GM18508 (cell line): ENCODE data around the gene ASF1B.
"Not testable (repeated sequence)": the region's sequence is repeated elsewhere in the genome, so short reads cannot be mapped to it uniquely, and the experiment has no call there.

ENCODE experiments used
- ATAC-seq: cut with Tn5 transposase; IDR thresholded peaks from one replicate; pipeline ENCODE4 v1.9.1; 2021; ENCODE audit warnings: moderate number of reproducible peaks; ENCODE audit not compliant: insufficient read depth, unreplicated experiment

The ASF1B gene

DNA sequence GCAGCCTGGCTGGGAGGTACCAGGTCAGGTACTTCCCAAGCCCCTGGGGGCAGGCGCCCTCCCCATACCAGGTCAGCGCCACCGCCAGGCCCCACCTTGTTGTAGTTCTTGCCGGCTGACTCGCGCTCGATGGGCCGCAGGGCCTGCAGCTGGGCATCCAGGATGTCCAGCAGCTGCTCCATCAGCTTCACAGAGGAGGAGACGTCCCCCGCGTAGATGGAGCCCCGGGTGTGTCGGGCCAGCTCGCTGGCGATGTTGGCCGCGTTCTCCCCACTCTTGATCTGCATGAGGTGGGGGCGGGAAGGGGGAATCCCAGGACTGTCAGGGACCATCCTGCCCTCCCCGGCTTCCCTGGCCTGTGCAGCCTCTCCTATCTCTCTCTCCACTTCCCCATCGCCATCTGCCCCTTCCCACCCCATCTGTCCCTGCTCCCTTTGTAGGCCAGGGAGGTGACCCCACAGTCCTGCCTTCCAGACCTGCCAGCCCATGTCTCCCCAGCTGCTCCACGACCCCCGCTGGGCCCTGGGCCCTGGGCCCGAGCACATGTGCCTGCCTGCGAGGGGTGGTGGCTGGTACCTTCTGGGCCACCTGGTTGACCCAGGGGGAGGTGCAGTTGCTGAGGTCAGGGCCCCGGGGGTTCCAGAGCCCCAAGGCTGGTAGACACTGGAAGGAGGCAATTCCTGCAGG, 23.8 kb upstream of the ASF1B start:
- no peak for ATAC-seq

DNA sequence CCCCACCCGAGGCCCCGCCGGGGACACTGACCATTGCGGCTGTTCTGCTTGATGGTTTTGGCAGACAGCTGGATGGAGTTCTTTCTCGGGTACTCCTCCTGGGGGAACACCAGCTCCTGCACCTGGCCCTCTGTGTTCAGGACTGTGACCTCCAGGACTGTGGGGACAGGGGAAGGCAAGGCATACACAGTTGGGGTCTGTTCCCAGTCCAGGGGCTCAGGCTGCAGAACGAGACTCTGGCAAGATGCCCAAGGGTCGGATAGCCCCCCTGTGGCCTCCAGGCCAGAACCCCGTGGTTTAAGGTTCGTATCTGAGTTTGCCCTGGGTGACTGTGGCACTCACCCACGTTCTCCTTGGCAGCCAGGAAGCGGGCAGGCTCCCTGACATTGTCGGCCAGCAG, 22.7 kb upstream of the ASF1B start:
- ATAC-seq, result no peak

DNA sequence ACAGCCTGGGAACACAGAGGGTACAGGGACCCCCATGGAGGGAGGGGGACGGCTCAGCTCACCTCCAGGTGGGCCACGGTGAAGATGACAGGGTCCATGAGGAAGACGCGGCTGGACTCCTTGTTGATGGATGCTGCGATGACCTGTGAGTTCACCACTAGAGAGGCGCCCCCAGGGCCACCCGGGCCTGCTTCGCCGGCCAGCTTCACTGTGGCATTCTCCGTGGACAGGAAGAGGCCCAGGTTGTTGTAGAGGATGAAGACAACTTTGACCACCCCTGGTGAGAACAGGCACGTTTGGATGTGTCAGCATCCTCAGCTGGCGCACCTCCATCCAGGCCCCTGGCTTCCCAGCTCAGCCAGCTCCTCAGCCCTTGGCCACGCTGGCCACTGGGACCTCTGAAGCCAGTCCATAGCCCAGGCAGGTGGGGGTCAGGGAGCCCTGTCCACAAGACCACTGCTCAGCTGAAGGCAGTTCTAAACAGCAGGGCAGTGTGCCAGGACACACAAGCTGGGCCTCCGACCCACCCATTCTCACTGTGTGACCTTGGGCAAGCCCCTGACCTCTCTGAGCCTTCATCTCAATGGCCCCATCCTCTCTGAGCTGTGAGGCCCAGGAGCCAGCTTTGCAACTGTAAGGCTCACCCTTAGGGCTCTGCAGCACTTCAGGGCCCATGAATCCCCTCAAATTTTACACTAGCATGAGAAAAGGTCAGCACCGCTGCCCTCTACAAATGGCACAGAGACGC, 22.1 kb upstream of the ASF1B start:
- ATAC-seq, result no peak

DNA sequence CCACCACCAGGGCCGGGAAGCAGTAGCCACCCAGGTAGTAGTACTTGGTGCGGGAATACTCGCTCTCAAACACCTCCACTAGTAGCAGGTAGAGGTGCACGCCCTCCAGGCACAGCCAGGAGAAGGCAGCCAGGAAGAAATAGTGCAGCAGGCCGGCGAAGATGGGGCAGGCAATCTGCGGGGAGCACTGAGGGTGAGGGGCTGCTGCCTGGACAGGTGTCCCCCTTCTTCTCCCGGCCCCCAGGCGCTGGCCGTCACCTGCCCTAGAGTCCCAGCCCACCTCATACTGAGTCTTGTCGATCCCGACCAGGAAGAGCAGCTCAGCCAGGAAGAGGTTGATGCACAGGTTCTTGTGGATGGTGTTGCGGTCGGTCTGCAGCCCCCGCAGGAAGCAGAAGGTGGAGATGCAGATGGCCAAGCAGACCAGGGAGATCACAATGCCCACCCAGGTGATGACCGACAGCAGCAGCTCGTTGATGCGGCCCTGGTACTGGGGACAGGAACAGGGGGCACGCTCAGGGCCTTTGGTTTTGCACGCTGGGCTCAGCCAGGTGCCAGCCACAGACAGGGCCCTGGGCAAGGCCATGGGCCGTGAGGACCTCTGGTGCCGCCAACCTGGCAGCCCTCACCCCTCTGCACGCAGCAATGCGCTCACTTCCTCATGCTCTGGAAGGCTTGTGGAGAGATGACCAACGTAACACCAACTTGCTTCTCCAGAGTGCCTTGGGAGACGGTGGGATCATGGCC, 20.8 kb upstream of the ASF1B start:
- no peak for ATAC-seq

DNA sequence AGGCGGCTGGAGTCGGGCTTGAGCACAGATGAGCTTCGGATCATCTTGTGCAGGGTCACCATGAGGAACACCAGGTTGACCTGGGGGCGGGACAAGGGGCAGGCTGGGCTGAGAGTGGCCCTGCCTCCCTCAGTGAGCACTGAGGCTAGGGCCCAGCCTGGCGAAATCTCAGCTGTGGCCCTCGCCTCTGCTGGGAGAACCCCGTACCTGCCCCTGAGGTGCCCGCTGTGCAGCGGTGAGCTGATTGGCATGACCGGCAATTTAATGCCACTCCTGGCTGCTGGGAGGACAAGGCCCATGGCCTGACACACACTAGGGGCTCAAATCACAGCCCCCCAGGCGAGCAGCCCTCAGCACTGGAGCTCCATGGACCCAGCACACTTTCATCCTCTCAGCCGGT, 19.7 kb upstream of the ASF1B start:
- no peak for ATAC-seq

GRCh38 chr19:14155371-14155770, 19.0 kb upstream of the ASF1B start:
- no peak for ATAC-seq

DNA sequence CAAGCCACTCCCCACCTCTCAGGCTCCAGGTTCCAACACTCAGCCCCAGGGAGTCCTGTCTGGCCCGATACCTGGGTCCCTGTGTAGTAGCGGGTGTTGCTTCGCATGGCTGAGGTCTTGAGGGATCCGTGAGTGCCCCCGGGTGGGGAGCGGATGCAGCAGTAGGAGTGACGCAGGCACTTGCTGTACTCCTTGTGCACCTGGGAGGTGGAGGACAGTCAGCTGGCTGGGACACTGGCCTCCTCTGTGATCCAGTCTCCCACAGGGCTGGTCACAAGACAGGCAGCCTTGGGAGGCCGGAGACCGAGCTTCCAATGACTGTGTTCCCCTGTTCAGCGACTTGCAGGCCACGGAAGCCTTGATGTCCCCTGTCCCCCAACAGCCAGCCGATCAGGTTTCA, 16.3 kb upstream of the ASF1B start:
- ATAC-seq, result no peak

DNA sequence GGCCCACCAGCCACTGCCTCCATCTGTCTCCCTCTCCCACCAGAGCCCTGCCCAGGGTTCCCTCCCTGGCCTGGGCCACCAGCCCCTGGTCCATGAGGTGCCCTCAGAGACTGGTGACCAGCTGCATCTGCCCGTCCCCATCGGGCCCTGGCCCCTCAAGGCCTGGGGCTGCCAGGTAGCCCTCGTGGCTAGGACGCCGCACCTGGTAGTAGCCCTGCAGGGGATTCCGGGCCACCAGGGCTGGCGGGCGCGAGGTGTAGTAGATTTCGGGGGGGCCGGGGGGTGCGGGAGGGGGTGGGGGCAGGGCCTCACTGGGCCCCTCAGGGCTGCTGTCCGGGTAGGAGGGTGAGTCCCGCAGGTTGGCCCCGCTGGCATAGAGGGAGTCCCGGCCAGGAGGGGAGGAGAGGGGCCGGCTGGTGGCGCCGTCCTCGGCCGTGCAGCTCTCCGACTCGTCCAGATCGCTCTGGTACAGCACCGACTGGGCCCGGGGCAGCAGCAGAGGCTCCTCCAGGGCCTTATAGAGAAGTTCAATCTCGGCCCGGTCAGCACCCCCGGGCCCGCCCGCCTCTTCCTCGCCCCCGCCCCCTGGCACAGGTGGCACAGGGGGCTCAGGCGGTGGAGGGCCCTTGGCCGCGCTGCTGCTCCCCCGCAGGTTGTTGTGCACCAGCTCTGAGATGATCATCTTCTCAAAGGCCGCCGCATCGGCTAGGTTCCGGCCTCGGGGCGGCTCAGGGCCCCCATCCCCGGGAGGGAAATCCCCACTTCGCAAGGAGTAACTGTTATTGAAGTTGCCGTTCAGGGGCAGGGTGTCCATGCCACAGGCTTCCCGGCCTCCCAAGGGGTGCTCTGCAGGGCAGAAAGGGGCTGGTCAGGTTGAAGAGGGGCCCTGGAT, 14.6 kb upstream of the ASF1B start:
- ATAC-seq, result no peak

- ATAC-seq, result no peak
Observed at GRCh38 chr19:14150041-14150769, 13.8 kb upstream of the ASF1B start.

DNA sequence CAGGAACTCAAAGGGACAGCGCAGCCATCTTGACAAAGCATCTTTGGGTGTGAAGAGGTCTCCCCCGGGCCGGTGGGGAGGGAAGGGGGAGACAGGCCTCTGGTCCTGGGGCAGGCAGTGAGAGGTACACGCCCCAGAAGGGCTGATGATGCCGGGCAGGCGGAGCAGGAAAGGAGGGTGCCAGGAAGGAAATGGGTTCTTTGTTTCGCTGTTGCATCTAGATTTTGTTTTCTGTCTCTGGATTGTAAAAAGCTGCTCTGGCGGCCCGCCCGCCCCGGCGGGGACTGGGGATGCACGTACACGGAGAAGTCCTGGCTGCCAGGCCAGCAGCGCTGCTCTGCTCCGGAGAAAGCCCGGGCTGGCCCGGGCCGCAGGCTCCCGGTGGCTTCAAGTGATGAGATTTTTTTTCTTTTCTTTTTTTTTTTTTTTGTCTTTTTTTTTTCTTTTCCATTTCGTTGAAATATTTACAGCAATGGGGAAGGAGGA, 13.2 kb upstream of the ASF1B start:
- no peak for ATAC-seq

GRCh38 chr19:14148751-14149410, 12.5 kb upstream of the ASF1B start:
- ATAC-seq, result no peak

DNA sequence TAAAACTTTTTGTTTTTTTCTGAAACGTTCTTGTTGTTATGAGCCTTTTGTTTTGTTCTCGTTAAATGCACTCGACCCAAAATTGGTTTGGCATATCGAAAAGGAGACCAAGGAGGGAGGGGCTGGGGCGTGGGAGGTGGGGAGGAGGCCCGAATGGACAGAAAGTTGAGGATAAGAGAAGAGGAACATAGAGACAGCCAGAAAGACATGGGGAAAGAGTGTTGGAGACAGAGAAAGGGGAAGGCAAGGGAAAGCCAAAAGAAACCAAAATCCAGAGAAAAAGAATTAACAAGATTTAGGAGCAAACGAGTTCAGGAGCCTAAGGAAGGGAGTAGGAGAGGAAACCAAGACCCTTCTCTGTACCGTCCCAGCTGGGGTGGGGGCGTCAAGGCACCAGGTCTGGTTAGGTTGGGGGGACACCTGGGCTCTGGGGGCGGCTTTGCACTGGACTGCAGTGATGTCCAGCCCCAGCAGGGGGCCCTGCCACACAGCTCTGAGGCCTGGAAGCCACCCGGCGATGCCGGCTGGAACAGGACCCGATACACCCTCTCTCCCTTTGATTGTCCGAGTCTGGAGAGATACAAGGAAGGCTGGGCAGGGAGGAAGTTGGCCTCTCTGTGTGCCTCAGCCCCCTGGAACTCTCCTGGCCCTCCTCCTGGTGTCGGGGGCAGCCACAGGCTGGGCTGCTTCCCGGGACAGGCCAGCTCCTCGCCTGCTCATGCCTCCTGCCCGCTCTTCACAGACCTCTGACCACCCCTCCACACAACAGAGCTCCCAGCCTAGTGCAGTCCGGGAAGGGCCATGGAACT, 11.6 kb upstream of the ASF1B start:
- ATAC-seq, result no peak

GRCh38 chr19:14146789-14147216, 10.4 kb upstream of the ASF1B start:
- ATAC-seq, result no peak

- not testable (repeated sequence) for ATAC-seq
Observed at GRCh38 chr19:14146169-14146568, 9.8 kb upstream of the ASF1B start.

GRCh38 chr19:14145381-14145780, 9.0 kb upstream of the ASF1B start:
- no peak for ATAC-seq

DNA sequence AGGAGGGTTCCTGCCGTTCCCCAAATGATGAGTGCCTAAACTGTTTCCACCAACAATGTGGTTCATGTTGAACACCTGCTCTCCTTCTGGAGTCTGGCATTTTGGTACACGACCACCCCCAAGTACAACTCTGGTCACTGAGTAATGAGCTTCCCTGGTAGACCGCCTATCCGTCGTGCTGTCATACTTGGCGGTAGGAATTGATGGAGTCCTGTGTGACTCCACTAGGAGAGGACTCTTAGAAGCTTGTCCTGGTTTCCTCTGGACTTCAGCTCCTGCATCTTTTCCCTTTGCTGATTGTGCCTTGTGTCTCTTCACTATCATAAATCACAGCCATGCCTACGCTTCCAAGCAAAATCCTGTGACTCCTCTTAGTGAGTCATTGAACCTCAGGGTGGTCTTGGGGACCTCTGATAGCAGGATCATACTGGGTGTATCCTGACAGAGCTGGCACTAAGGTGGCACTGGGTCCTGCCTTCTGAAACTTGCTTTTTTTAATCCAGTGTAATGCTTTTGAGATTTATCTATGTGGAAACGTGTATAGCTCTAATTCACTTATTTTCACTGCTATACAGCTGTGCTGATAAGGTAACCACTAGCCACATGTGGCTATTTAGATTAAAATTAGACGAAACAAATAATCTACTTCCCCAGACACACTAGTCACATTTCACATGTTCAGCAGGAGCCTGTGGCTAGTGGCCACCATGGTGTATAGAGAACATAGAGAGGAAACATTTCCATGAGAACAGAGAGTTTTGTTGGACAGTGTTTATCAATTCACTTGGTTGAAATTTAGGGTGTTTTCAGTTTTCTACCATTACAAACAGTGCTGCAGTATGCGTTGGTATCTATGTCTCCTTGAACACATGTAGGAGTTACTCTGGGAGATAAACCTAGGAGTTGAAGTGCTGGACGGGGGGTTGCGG, 6.1 kb upstream of the ASF1B start:
- no peak for ATAC-seq

DNA sequence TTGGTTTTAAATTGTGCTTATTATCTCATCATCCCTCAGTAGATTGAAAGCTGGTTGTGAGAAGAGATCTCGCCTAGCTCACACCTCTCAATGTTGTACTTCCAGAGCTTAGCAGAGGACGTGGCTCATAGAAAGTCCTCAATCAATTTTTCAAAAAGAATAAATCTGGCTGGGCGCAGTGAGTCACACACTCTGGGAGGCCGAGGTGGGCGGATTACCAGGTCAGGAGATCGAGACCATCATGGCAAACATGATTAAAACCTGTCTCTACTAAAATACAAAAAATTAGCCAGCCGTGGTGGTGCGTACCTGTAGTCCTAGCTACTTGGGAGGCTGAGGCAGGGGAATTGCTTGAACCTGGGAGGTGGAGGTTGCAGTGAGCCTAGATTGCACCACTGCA, 4.7 kb upstream of the ASF1B start:
- ATAC-seq, result no peak
